IPS-NIHi7 (cell line): ENCODE measurements around the gene NACC2.

ENCODE experiments used
- DNase-seq: peaks from one replicate; pipeline ENCODE4 v3.0.0; 2012; ENCODE audit warnings: mixed read lengths; ENCODE audit errors: extremely low spot score

NACC2 gene

DNA sequence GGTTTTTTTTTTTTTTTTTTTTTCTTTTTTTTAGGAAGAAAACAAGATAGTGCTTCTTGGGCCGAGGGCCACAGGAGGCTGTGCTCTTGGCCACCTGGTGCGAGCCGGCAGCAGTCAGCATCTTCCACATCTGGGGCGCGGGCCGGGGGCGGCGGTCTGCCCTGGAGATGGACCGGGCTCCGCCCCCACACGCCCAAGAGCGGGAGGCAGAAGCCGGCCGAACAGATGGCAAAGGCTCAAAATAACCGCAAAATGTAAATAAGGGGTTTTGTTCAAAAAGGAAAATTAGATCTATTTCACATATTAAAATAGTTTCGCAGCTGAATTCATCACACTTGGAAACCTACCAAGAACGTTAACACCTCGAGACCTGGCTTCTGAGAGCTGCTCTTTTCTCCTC is 82.4 kb downstream of the NACC2 start:
- DNase-seq = no peak

DNA sequence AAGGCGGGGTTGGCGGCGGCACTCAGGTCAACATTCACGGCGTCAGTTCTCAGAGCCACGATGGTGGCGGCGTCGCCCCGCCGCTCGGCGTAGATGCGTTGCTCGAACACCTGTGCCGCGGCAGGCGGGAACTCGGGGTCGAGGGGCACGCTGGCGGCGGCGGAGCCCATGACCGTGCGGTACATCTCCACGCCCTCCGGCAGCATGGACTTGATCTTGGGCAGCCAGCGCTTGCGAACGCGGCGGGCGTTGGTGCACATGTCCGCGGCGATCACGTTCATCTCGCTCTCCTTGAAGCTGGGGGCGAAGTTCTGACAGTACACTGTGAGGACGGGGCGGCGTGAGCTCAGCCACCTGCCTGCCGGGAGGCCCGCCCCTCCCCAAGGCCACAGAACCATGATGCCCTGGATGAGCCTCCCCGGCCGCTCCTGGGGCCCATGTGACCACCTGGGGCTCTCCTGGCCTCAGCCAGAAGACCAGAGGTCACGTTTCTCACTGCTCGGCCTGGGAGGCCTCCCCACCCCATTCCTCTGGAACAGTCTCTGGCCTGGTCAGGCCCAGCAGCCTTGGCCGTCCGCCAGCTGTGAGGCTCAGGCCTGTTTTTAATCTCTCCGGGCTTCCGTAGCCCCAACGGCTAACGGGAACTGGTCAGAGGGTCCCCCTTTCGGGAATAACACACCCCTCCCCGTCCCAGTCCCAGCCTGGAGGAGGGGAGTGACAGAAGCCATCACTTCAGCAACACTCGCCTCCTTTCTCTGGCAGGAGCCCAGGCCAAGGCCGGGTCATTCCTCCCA is 83.2 kb downstream of the NACC2 start:
- no peak for DNase-seq

DNA sequence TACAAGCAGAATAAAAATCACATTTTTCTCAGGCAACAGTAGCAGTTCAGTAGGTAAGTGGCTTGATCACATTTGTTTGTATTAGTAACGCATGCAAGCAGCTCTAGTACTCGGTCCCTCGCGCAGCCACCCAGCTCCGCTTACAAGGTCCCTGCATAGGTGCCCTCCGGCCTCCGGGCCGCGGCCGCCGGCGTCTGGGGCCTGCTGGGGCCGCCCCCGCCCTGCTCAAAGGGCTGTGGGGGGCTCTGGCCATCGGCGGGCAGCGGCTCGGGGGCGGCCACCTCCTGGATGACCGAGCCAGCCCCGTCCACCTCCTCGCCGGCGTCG is 83.8 kb downstream of the NACC2 start:
- no peak for DNase-seq

DNA sequence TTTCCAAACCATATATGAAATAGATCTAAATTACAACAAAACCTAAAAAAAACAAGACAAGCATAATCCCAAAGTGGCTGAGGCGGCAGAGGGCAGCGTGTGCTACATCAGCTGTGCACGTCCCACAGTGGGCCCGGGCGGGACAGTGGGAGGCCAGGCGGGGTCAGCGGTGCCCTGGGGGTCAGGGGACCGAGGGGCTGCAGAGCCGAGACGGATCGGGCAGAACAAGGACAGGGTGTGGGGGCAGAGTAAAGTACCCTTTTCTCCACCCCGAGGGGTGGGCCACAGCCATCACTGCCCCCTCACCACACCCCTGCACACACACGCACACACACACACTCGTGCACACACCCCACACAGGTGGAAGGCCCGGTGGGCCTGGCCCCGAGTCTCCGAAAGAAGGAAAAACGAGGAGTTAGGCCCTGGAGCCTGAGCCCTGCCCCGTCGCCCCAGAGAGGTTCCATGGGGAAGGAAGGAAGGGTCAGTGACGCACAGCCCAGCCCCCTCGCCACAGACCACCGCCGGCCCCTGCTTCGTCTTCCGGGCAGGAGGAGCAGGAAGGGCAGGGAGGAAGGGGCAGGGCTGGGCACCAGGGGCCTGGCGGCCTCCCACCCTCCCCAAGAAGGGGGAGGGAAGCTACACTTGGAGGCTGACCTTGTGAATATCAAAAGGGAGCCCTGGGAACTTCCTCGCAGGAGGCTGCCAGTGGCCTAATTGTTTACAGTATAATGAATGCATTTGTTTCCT is 84.3 kb downstream of the NACC2 start:
- peak; percentile 67 for DNase-seq

DNA sequence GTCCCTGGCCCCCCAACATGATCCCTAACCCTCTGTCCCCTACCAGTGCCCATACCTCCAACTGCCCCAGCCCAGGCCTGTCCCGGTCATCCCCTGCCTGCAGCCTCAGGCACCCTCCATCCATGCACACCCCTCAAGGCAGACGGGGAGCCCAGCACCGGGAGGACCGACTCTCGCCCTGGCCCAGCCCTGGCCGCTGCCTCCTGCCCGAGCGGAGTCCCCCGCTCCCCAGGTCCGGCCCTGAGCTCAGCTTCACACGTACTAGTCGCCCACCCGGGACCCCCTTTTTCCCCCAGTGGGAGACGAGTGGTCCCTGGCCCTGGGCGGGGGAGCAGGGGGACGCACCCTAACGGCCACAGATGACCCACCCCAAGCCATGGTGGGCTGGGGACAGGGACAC is 84.9 kb downstream of the NACC2 start:
- no peak for DNase-seq

DNA sequence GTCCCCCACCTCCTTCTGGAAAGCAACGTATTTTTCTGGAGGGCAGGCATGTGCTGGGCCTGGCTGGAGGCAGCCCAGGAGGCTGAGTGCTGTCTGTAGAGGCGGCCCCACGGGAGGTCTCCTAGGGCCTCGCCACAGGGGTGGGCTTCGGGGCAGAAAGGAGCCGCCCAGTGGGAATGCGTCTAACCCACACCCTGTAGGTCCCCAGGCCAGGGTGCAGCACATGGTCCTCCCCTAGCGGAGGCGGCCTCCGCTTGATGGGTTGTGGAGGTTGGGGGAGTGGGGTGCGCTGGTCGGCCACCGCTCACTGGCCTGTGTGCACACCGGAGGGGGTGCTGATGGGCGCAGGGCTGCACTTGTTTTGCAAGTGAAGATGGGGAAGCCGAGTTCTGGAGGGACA is 85.6 kb downstream of the NACC2 start:
- DNase-seq = no peak

DNA sequence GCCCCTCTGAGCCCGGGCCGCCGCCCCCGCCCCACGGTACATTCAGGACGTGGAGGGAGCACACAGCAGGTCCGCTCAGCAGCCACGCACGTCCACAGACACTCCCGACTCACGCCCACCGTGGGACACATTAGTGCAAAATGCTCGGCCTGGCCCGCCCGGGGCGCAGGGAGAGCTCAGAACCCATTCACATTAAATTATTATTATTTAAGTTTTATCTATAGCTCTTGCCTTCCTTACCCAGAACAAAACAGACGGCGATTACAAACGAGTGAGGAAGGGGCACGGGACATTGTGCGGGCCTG is 86.4 kb downstream of the NACC2 start:
- no peak for DNase-seq

DNA sequence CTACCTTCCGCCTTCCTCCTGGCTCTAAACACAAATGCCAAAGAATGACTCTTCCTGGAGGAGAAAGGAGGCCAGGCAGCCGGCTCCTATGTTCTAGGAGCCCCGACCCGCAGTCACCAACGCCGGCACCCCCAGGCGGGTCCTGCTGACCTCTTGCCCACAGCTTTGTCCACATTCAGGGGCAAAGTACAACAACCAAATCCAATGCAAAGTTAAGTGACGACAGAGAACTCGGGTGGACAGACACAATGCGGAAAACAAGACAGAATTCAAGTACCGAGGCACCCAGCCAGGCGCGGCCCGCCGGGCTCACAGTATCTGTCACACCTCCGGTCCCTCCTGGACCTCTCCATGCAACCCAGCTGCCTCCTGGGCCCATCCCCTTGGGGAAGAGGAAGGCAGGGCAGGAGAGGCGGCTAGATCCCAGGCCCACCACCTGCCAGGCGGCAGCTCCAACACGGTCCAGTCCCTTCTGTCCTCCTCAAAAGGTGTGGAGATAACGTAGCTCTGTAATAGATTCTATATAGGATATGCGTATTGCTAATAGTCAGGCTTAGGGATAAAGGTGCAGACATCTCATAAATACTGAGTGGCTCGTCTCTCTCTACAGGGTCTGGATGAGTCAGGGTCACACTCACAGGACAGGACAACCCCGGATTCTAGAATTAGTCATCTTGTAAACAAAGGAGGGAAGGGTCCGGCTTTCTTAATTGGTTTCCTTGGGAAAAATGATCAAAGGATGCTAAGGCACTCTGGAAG is 87.0 kb downstream of the NACC2 start:
- no peak for DNase-seq

DNA sequence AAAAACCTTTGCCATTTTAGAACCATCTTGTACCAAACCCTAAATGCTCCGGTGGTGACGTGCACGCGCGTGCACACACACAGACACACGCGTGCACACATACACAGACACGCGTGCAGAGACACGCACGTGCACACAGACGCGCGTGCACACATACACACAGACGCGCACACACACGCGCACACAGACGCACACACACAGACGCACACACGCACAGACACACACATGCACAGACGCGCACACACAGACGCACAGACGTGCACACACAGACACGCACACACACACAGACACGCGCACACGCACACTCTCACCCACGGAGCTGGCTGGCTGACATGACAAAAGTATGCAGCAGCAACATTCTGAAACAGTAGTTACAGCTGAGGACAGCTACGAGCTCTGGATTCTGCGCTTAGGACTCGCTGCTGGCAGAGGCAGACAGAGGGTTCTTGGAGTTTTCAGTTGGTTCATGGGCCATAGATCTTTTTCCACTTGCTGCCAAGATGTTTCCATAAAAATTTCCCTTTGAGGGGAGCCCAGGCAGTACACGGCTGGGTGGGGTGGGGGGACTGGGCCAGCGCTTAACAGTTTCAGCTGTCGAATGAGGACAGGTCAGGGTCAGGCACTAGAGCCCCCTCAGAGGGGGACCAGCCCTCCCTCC is 87.7 kb downstream of the NACC2 start:
- DNase-seq = no peak

DNA sequence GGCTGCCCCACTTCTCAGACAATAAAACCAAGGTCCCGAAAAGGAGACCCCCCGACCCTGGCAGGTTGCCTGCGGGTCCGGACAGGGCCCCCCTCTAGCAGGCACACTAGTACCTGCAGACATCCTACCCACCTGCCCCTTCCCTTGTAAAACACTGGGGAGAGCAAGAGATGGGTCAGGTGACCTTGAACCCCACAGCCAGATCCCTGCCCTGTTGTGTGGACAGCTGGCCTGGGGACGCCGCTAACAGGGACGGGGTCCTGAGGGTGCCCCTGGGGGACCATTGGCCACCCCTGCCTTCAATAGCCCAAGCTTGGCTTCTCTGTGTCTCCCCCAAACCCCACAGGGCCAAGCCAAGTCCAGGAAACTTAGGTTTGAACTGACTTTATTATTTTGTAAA is 88.9 kb downstream of the NACC2 start:
- DNase-seq = no peak

DNA sequence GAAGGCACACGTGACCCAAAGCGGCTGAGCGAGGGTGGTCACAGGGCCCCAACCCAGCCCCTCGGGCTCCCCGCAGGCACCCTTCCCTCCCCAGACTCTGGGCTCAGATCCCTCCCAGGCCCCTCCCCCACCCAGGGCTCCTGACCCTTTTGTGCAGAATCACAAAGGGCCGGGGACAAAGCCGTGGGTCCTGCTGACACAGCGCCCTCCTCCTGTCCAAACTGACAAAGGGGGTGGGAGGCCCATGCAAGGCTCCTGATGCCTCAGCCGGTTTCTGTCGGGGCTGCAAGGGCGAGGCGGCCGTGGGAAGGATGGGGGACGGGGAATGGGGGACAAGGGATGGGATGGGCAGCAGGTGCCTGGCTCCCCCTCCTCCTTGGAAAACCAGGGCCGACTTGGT is 90.4 kb downstream of the NACC2 start:
- DNase-seq = peak; percentile 75

DNA sequence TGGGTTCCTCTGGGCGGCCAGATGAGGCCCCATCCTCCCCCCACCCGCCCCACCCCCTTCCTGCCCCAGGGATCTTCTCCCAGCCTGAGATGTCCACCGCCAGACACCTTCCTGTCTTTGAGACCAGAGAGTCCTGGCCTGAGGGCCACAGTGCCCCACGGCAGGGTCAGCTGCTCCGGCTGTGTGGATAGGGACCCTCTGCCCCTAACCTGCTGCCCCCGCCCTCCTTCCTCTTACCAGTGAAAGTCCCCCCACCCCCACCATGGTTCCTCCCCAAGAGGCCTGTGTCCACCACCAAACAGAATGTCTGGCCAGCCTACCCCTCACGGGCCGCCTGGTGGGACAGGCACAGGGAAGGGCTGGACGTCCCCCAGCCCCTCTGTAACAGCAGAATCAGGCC is 90.9 kb downstream of the NACC2 start:
- DNase-seq = no peak

DNA sequence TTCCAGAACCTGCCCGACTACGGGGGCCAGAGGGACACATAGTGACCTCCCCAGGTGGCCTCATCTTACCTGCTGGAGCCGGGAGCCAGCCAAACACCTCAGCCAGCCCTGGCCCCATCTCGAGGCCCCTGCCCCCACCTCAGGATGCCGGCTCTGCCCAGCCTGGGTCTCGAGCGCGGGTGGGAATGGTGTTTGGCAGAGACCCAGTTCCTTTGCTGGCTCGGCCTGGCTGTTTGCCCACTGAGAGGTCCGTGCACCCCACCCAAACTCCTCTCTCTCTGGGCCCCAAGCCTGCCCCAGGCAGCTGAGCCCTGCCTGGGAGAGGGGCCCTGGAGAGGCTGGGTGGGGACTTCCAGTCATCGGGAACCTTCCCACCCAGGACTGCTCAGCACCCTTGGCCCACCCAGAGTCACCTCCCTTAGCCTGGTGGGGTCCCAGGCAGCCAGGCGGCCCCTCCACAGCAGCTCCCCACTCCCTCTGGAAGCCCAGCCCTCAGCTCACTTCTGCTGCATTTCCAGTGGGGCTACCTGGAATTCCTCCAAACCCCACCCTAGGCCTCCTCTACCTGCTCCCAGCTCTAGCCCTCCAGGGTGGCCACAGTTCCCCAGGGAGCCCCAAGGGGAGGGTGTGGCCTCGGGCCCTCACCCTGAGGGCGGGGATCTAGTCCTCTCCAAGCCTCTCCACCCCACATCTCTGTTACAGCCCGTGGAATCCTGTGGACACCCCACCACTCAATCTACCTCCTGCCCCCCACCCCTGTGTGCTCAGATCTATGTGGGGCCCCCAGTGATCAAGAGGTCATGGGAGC is 91.5 kb downstream of the NACC2 start:
- no peak for DNase-seq

DNA sequence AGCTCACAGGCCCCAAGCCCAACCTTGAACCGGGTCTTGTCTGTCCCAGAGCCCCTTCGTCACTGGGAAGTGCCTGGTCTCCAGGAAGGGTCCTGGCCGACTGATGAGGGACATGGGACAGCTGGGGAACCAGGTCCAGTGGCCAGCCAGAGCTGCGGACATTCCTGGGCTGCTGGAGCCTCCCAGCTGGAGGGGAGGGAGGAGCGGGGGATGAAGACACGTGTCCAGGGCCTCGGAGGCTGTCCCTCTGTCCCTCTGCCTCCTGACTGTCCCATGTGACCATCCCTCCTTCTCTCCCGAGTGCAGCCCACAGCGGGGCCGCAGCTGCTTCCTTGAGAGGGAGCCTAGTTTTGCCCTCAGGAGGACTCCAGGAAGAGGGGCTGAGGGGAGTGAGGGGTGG is 92.2 kb downstream of the NACC2 start:
- no peak for DNase-seq

DNA sequence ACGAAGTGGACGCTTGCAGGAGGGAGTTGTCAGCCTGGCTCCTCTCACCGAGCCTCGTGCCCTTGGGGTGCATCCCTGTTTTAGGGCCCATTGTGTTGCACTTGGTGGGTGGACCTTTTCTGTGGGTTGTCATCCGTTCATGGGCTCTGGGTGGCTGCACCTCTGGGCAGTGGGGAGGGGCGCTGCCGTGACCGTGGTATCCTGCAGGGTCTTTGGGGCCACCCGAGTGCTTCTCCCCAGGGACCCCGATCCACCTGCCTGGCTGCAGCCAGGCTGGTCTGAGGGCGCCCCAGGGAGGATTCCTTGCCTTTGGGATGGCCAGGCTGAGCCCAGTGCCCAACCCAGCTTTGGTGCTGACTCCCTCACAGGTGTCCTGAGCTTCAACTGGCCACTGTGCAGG is 92.9 kb downstream of the NACC2 start:
- no peak for DNase-seq

DNA sequence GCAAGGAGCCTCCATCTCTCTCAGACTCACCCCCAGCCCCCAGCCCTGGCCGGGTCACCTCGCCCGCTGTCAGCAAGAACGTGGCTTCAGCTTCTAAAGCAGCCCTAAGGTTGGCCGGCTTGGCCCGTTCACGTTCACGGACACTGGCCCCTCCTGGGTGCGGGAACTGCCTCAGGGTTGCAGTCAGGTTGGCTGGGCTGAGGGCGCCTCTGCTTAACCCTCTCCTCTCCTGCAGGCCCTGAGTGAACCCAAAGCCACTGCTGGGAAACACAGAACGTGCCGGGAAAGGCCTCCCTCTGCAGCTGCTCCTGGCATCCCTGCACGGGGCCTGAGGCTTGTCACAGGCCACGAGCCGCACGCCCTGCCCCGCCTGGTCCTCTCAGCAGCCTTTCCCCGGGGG is 93.9 kb downstream of the NACC2 start:
- DNase-seq = peak; percentile 35

DNA sequence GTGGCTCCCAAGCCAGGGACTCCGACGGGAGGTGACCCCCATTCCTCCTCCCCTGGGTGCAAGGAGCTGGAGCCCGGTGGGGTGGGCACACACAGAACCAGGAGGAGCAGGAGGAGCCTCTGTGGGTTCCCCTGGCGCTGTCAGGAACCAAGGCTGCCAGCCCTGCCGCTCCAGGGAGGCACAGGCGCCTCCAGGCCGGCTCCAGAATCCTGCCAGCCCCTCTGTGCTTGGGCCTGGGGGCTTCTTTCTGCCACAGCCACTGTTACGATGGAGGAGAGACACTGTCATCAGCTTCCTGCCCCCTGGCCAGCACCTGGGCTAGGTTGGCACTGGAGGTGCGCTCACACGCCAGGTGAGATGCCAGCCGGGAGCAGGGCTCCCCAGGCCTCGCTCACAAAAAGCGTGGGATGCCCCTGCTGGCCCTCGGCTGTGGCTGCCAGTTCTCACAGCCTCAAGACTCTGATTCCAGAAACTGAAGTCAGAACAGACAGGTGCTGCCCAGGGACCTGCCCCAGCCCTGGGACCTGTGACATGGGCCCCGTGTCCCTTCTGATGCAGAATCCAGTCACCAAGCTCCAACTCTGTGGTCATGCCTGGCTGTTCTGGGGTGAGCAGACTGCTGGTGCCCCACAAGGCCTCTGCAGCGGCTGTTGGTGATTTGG is 96.5 kb downstream of the NACC2 start:
- no peak for DNase-seq

DNA sequence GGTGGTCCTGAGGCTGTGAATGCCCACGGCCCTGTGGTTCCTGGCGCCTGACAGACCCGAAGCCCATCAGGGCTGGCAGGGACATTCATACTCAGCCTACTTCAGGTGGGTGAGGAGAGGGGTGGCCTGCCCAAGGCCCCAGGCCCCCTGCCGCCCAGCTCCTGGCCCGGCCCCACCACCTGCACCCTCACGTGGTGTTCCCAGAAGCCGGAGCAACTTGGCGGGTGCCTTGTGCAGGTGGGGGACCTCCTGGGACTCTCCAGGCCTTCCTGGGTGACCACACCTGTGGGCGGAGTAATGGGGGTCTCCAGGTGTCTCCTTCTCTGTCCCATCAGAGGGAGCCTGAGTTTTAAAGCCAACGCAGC is 97.1 kb downstream of the NACC2 start:
- no peak for DNase-seq

DNA sequence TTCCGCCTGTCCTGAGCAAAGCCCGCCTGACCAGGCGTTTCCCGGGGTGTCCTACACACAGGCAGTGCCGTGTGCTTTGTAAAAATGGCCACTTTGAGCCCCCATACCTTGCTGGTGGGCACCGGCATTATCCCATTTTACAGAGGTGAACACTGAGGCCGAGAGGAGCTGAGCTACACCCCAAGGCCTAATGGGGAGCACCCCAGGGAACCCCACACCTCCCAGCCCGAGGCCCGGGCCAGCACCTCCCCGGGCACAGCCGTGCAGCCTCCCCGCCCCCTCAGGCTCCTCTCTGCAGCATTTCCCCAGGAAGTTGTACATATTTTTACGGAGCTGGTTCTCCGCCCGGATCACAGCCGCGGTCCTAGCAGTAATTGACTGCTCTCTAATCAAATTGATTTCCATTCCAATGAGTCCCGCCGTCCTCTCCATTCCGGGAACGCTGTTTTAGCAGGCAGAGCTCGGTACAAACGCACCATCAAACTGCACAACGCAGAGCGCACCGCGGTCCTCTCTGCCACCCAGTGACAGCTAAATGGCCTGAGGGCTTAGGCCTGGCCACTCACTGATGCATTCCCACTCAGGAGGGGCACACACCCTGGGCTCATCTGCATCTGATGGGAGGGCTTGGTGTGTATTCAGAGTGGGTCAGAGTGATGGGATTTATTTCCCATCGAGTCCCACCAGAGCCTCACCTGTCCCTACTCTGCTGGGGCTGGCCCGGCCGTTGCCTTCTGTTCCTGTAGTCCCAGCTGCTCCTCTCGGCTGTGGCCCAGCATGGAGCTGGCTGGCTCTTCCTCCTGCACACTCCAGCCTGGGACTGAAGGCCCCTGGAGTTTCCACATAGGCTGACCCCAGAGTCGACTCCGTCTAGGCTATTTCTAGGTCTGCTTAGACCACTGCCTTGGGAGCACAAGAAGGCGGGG is 97.7 kb downstream of the NACC2 start:
- no peak for DNase-seq

DNA sequence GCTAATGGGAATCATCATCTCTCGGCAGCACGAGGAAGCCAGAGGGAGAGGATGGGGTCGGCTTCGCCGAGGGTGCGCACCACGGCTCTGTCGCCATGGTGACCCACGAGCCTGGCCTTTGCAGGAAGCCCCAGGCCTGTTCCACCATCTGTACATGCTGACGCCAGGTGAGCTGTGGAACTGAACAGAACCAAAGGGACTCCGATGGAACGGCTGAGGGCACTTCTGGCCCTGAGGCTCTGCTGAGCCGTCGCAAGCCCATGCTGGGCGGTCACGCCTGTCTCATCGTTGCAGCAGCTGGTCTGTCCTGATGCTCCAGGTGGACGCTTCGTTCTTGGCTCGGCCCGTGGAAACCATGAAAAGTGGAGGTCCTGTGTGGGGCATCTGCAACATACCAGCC is 99.3 kb downstream of the NACC2 start:
- no peak for DNase-seq
